ENCODE data around the gene SH3GLB1. TPM values are rescaled to one million over a fixed set of nuclear protein-coding genes. Genes with fewer than 3 reads are reported as not detected.
"Not testable (repeated sequence)": the region's sequence is repeated elsewhere in the genome, so short reads cannot be mapped to it uniquely, and the experiment has no call there.

The SH3GLB1 gene
- total RNA-seq (2022), result 108 and 123 TPM in 2 replicates
- percentile 95 among the genes with signal in this experiment for Bru-seq, nascent RNA
- BruChase-seq, experiment 1, labeled RNA remaining after a 6-hour chase, result percentile 97 among the genes with signal in this experiment
- BruChase-seq, experiment 2, labeled RNA remaining after a 2-hour chase, result percentile 94 among the genes with signal in this experiment
- long read RNA-seq, full-length matches to known transcripts, result 212 of 245 reads
- long read RNA-seq, partial matches to known transcripts, result 8 of 245 reads
- long read RNA-seq, other reads (novel, unspliced or antisense), result 25 of 245 reads

- Mint-ChIP-seq H3K4me3 (ENCODE audit: unreplicated experiment) (peak within 1 kb of the TSS; percentile 97), H3K27ac (ENCODE audit: low read depth, unreplicated experiment) (peak within 1 kb of the TSS; percentile 99), H3K27me3 (ENCODE audit: insufficient read depth, unreplicated experiment) (no peaks in the 10 kb centered on the region), H3K4me1 (ENCODE audit: insufficient read depth, unreplicated experiment) (peaks cover 35% of the 10 kb centered on the region), H3K36me3 (ENCODE audit: insufficient read depth, unreplicated experiment) (peaks cover 25% of the 10 kb centered on the region), H3K9me3 (ENCODE audit: unreplicated experiment) (no peaks in the 10 kb centered on the region)
- no TSS peak for BruUV-seq (replicated peaks)
- POLR2A ChIA-PET, result interaction anchor here (0.6 to 4.5 kb wide), 43 partner anchors 10 to 626 kb away, joined by 3 to 122 read pairs (median 5); partner anchors contain the start of genes CLCA2, HS2ST1, ODF2L and SELENOF
- DNase-seq (ENCODE audit: unreplicated experiment), result peak; percentile 90
- CTCF ChIA-PET, result interaction anchor here (0.6 to 4.0 kb wide), 34 partner anchors 9 to 580 kb away, joined by 3 to 43 read pairs (median 4); partner anchors contain the start of genes CLCA2, HS2ST1 and SELENOF
- TF ChIP-seq, protein P1, sequence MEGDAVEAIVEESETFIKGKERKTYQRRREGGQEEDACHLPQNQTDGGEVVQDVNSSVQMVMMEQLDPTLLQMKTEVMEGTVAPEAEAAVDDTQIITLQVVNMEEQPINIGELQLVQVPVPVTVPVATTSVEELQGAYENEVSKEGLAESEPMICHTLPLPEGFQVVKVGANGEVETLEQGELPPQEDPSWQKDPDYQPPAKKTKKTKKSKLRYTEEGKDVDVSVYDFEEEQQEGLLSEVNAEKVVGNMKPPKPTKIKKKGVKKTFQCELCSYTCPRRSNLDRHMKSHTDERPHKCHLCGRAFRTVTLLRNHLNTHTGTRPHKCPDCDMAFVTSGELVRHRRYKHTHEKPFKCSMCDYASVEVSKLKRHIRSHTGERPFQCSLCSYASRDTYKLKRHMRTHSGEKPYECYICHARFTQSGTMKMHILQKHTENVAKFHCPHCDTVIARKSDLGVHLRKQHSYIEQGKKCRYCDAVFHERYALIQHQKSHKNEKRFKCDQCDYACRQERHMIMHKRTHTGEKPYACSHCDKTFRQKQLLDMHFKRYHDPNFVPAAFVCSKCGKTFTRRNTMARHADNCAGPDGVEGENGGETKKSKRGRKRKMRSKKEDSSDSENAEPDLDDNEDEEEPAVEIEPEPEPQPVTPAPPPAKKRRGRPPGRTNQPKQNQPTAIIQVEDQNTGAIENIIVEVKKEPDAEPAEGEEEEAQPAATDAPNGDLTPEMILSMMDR (IDR thresholded peaks at IDR 0.05; ENCODE audit: unreplicated experiment), result peak; percentile 85
- intact Hi-C loops (cut with micrococcal nuclease), result loop anchor here (1.0 to 10.0 kb wide), 3 partner anchors 38 to 380 kb away; no protein-coding TSS in a partner anchor
Observed at GRCh38 chr1:86704458-86704971, at the start of gene SH3GLB1. SH3GLB1 (plus strand) TSS chr1:86704576; CDS start chr1:86704900, 324 bp downstream.

DNA sequence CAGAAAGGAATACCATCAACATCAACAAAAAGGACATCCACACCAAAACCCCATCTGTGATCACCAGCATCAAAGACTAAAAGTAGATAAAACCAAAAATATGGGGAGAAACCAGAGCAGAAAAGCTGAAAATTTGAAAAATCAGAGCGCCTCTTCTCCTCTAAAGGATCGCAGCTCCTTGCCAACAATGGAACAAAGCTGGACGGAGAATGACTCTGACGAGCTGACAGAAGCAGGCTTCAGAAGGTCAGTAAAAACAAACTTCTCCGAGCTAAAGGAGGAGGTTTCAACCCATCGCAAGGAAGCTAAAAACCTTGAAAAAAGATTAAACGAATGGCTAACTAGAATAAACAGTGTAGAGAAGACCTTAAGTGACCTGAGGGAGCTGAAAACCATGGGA, 46.0 kb upstream of the SH3GLB1 start:
- H3K27ac Mint-ChIP-seq (ENCODE audit: low read depth, unreplicated experiment); DNase-seq (ENCODE audit: unreplicated experiment); H3K4me1 Mint-ChIP-seq (ENCODE audit: insufficient read depth, unreplicated experiment); H3K9me3 Mint-ChIP-seq (ENCODE audit: unreplicated experiment); H3K4me3 Mint-ChIP-seq (ENCODE audit: unreplicated experiment); H3K36me3 Mint-ChIP-seq (ENCODE audit: insufficient read depth, unreplicated experiment); intact Hi-C loops (cut with micrococcal nuclease); H3K27me3 Mint-ChIP-seq (ENCODE audit: insufficient read depth, unreplicated experiment); BruUV-seq (replicated peaks): not testable (repeated sequence)
- POLR2A ChIA-PET, result interaction anchor here (0.9 kb wide), 1 partner anchor 9 kb away, joined by 4 read pairs; no protein-coding TSS in a partner anchor
- CTCF ChIA-PET, result interaction anchor here (0.8 to 1.4 kb wide), 2 partner anchors 28 to 278 kb away, joined by 3 read pairs; no protein-coding TSS in a partner anchor

DNA sequence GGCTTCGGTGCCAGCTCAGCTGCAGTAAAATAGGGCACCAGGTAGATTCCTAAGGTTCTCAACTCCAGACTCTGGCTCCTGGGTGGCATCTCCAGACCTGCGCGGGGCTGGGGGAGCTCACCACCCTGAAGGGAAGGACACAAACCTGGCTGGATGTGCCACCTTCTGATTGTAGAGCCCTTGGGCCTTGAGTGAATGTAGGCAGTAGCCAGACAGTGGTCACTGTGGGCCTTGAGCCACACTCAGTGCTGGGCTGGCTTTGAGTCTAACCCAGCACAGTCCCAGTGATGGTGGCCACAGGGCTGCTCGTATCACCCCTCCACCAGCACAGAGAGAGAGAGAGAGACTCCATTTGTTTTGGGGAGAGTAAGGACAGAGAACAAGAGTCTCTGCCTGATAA, 38.0 kb upstream of the SH3GLB1 start:
- POLR2A ChIA-PET, result interaction anchor here (0.7 kb wide), 1 partner anchor 8 kb away, joined by 4 read pairs; no protein-coding TSS in a partner anchor
- H3K27me3 Mint-ChIP-seq (ENCODE audit: insufficient read depth, unreplicated experiment), result no peaks in the 10 kb centered on the region
- no peaks in the 10 kb centered on the region for H3K4me1 Mint-ChIP-seq (ENCODE audit: insufficient read depth, unreplicated experiment)
- TF ChIP-seq, protein P1 (IDR thresholded peaks at IDR 0.05; ENCODE audit: unreplicated experiment), result no peak
- H3K4me3 Mint-ChIP-seq (ENCODE audit: unreplicated experiment), result no peak overlapping the region
- H3K9me3 Mint-ChIP-seq (ENCODE audit: unreplicated experiment), result peaks cover 9% of the 10 kb centered on the region
- no peaks in the 10 kb centered on the region for H3K36me3 Mint-ChIP-seq (ENCODE audit: insufficient read depth, unreplicated experiment)
- intact Hi-C loops (cut with micrococcal nuclease), result no loop called here
- no peak for DNase-seq (ENCODE audit: unreplicated experiment)
- CTCF ChIA-PET, result interaction anchor here (1.0 kb wide), 1 partner anchor 151 kb away, joined by 4 read pairs; no protein-coding TSS in a partner anchor
- BruUV-seq (replicated peaks), result no TSS peak
- no peak overlapping the region for H3K27ac Mint-ChIP-seq (ENCODE audit: low read depth, unreplicated experiment)

DNA sequence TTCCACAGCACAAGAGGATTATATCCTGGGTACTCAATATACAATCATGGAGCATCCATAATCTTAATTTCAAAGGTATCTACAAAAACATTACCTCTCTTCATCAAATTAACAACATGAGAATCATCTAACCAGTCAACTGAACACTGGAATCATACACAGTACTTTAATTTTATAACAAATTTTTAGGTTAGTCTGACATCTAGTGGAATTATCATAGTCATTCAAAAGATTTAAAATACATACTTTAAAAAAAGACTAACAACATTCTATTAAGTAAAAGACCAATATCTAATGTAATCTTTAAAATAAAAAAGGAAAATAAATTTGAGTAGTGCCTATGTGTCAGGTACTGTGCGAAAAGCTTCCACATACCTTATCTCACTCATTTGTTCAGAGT, 16.8 kb upstream of the SH3GLB1 start:
- H3K9me3 Mint-ChIP-seq (ENCODE audit: unreplicated experiment), result no peaks in the 10 kb centered on the region
- no TSS peak for BruUV-seq (replicated peaks)
- ChIA-PET CTCF (interaction anchor here (0.6 to 3.9 kb wide), 10 partner anchors 20 to 216 kb away, joined by 3 to 25 read pairs (median 4); no protein-coding TSS in a partner anchor), POLR2A (interaction anchor here (1.0 to 1.3 kb wide), 2 partner anchors 16 to 183 kb away, joined by 3 to 4 read pairs; partner anchors contain the start of gene SH3GLB1)
- peak; percentile 16 for DNase-seq (ENCODE audit: unreplicated experiment)
- H3K27me3 Mint-ChIP-seq (ENCODE audit: insufficient read depth, unreplicated experiment), result no peaks in the 10 kb centered on the region
- TF ChIP-seq, protein P1 (IDR thresholded peaks at IDR 0.05; ENCODE audit: unreplicated experiment), result peak; percentile 39
- H3K4me3 Mint-ChIP-seq (ENCODE audit: unreplicated experiment), result no peak overlapping the region
- no peaks in the 10 kb centered on the region for H3K4me1 Mint-ChIP-seq (ENCODE audit: insufficient read depth, unreplicated experiment)
- intact Hi-C loops (cut with micrococcal nuclease), result loop anchor here (10.0 kb wide), 3 partner anchors 183 to 273 kb away; no protein-coding TSS in a partner anchor
- peaks cover 7% of the 10 kb centered on the region for H3K36me3 Mint-ChIP-seq (ENCODE audit: insufficient read depth, unreplicated experiment)
- no peak overlapping the region for H3K27ac Mint-ChIP-seq (ENCODE audit: low read depth, unreplicated experiment)

Measured in MCF 10A (cell line).